ENCODE results near the gene ABI3BP.
A peak's percentile ranks its signal among the peaks of the same experiment; 100 is the strongest.

The ABI3BP gene

DNA sequence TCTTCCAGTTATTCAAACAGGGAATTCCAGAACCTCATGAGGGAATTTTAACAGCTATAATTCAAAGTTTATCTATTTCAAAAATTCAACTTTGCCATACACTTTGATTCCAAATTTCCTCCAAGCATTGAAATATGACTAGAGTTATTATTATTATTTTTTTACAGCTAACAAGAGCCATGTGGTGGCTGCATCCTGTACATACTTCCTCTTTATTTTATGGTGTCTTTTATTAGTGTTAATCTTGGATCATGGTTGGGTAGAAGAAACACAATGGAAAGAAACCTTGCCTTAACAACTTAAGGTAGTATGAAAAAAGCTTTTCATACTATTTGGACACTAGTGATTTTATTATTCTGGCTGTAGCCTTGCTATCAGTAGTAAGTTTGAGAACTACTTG lies 231.3 kb downstream of the ABI3BP start:
- H3K4me3 ChIP-seq (ENCODE audit: low read length) = no peak overlapping the region
- no peak for DNase-seq (ENCODE audit: low read depth)
- TF ChIP-seq, protein P1, sequence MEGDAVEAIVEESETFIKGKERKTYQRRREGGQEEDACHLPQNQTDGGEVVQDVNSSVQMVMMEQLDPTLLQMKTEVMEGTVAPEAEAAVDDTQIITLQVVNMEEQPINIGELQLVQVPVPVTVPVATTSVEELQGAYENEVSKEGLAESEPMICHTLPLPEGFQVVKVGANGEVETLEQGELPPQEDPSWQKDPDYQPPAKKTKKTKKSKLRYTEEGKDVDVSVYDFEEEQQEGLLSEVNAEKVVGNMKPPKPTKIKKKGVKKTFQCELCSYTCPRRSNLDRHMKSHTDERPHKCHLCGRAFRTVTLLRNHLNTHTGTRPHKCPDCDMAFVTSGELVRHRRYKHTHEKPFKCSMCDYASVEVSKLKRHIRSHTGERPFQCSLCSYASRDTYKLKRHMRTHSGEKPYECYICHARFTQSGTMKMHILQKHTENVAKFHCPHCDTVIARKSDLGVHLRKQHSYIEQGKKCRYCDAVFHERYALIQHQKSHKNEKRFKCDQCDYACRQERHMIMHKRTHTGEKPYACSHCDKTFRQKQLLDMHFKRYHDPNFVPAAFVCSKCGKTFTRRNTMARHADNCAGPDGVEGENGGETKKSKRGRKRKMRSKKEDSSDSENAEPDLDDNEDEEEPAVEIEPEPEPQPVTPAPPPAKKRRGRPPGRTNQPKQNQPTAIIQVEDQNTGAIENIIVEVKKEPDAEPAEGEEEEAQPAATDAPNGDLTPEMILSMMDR (IDR thresholded peaks at IDR 0.05; ENCODE audit: insufficient read depth, low read depth, low read length, missing control alignments) = no peak

DNA sequence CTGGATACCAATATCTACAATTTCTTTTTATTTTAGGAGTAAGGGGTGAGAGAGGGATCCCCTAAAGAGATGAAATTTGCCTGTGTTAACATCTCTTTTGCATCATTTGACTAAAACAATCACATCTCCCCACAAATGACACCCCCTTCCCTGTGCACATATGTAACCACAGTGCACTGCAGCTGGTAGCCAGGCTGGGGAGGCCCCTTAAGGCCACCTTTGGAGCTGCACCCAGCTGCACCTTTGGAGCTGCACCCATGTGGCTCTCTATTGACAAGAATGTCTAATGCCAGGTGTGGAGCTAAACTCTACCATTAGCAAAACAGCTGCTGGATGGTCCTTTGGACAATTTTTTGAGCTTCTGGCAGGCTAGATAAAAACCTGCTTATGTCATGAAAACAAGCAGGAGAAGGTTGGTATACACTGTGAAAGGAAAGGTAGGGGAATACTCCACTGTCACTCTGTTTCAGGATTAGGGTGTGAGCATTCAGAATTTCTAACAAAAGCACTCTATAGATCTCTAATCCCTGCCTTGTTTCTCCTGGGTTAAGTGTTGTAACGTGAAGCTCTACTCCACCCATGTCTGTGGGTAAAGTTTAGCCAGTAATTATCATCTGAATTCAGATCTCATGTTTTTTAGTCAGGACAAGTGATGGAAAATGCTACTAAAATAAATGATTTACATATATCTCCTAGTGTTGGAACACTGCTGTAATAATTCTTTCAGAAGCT lies 231.8 kb downstream of the ABI3BP start:
- DNase-seq (ENCODE audit: low read depth) = peak; percentile 29
- no peak overlapping the region for H3K4me3 ChIP-seq (ENCODE audit: low read length)
- TF ChIP-seq, protein P1 (IDR thresholded peaks at IDR 0.05; ENCODE audit: insufficient read depth, low read depth, low read length, missing control alignments) = peak; percentile 48

DNA sequence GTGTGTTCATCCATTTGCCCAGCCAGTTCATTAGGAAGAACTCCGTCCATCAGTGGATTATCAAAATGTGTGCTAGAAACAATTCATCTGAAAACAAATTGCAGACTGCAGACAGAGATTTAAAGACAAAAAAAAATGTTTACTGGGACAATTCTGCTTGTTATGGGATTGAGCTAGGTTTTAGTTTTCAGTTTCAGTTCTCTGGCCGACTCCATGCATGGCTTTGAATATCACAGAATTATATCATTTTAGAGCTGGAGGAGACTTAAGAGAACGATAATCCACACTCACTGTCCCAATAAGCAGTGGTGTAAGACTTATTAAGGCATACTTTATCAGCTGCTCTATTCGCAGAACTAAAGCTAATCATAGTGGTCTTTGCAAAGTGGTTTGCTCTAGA lies 232.8 kb downstream of the ABI3BP start:
- no peak for DNase-seq (ENCODE audit: low read depth)
- TF ChIP-seq, protein P1 (IDR thresholded peaks at IDR 0.05; ENCODE audit: insufficient read depth, low read depth, low read length, missing control alignments) = no peak
- no peak overlapping the region for H3K4me3 ChIP-seq (ENCODE audit: low read length)

DNA sequence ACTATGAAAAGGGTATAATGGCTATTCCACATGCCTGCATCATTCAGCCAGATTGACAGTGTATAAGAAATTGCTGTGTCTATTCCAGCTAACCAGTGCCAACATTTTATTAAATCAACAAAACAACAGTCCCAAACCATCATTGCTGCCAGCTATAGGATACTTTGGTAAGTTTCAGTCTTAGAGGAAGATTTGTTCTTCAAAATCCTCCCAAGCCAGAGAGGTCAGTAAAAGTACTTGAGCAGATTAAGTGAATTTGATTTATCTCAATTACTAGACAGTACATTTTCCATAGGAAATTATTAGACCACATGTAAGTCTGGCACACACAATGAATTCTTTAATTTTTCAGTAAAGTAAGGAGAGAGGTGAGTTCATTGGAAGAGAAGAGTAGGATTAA lies 233.3 kb downstream of the ABI3BP start:
- TF ChIP-seq, protein P1 (IDR thresholded peaks at IDR 0.05; ENCODE audit: insufficient read depth, low read depth, low read length, missing control alignments) = no peak
- no peak for DNase-seq (ENCODE audit: low read depth)
- no peak overlapping the region for H3K4me3 ChIP-seq (ENCODE audit: low read length)

DNA sequence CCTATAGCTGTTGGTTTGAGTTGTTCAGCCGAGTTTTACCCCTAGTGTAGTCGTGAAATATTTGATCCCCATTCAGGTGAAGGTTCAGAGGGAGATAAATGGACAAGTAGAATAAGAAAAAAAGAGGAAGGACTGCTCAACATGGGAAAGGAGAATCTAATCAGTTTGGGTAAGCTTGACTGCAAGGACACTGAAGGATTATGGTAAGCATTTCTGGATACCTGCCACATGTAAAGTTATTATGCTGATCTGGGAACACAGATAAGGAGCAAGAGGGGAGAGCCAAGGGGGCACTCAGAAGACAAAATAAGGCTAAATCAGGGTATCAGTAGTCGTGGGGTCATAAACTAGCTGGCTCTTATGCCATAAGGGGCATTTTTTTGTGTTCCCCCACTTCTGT lies 234.1 kb downstream of the ABI3BP start:
- TF ChIP-seq, protein P1 (IDR thresholded peaks at IDR 0.05; ENCODE audit: insufficient read depth, low read depth, low read length, missing control alignments) = no peak
- no peak for DNase-seq (ENCODE audit: low read depth)
- H3K4me3 ChIP-seq (ENCODE audit: low read length) = no peak overlapping the region

DNA sequence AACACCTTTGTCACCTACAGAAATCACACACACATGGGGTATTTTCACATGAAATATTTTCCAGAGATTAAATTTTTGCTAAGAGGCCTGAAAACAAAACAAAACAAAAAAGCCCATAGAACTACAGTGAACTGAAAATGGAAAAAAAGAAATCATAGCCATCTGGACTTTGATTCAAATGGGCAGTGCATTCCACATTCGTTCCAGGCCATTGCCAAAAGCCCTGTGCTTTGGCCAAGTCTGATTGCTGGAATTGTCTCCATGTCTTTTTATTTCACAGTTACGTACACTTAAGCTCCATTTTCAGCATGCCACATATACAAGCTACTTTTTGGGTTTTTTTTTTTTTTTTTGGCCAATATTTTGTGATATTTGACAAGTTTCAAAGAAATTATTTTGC lies 236.8 kb downstream of the ABI3BP start:
- TF ChIP-seq, protein P1 (IDR thresholded peaks at IDR 0.05; ENCODE audit: insufficient read depth, low read depth, low read length, missing control alignments) = no peak
- no peak for DNase-seq (ENCODE audit: low read depth)
- no peak overlapping the region for H3K4me3 ChIP-seq (ENCODE audit: low read length)

Measured in epithelial cell of esophagus (primary cell).